Rectal smooth muscle tissue (tissue), 1 donor: ENCODE data around the gene MYRF.

ENCODE experiments used
- H3K27ac ChIP-seq: one replicate; pipeline ENCODE4 v1.7.0; 2013; ENCODE audit warnings: low read depth, low read length, inconsistent platforms
- H3K27me3 ChIP-seq: one replicate; pipeline ENCODE4 v1.7.0; 2013; ENCODE audit warnings: low read length; ENCODE audit not compliant: control insufficient read depth, insufficient read depth
- H3K36me3 ChIP-seq: one replicate; pipeline ENCODE4 v1.7.0; 2013; ENCODE audit warnings: low read length; ENCODE audit not compliant: control insufficient read depth, insufficient read depth
- H3K4me1 ChIP-seq: one replicate; pipeline ENCODE4 v1.7.0; 2013; ENCODE audit warnings: low read length; ENCODE audit not compliant: control insufficient read depth, insufficient read depth
- H3K4me3 ChIP-seq: one replicate; pipeline ENCODE4 v1.7.0; 2013; ENCODE audit warnings: low read length
- H3K9ac ChIP-seq: one replicate; pipeline ENCODE4 v1.7.0; 2013; ENCODE audit warnings: low read length

Gene MYRF

DNA sequence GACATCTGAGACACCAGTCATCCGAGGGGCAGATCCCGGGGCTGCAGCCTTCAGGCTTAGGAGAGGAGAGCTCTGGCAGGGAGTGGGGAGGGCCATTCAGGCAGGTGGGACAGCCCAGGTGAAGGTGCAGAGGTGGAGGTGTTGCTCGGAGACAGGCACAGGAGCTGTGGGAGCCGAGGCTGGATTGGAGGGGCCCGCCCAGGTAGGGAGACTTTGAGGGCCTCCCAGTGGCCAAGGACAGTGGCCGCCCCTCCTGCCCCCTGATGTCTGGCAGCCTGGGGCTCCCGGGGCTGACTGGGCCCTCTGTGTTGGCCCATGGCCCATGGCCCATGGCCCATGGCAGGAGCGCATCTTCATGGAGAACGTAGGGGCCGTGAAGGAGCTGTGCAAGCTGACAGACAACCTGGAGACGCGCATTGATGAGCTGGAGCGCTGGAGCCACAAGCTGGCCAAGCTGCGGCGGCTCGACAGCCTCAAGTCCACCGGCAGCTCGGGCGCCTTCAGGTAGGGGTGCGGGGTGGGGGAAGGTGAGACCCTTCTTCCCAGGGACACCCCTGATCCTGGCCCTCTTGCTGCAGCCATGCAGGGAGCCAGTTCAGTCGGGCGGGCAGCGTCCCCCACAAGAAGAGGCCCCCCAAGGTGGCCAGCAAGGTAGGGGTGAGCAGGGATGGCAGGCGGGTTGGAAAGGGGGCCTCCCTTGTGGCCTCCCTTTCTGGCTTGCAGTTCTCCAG, 26.6 kb downstream of the MYRF start:
- Histone ChIP-seq H3K4me1 (no peaks in the 10 kb centered on the region), H3K9ac (no peak overlapping the region), H3K36me3 (no peaks in the 10 kb centered on the region), H3K27me3 (peaks cover 3% of the 10 kb centered on the region), H3K27ac (no peak overlapping the region), H3K4me3 (no peak overlapping the region)

- H3K4me3 ChIP-seq, result no peak overlapping the region
- no peaks in the 10 kb centered on the region for H3K4me1 ChIP-seq
- peaks cover 3% of the 10 kb centered on the region for H3K27me3 ChIP-seq
- no peak overlapping the region for H3K27ac ChIP-seq
- no peaks in the 10 kb centered on the region for H3K36me3 ChIP-seq
- H3K9ac ChIP-seq, result no peak overlapping the region
Observed at GRCh38 chr11:61779666-61780525, 27.5 kb downstream of the MYRF start.

- H3K27me3 ChIP-seq, result peaks cover 3% of the 10 kb centered on the region
- no peaks in the 10 kb centered on the region for H3K4me1 ChIP-seq
- H3K9ac ChIP-seq, result no peak overlapping the region
- no peak overlapping the region for H3K4me3 ChIP-seq
- no peaks in the 10 kb centered on the region for H3K36me3 ChIP-seq
- no peak overlapping the region for H3K27ac ChIP-seq
Observed at GRCh38 chr11:61780581-61781162, 28.2 kb downstream of the MYRF start.

GRCh38 chr11:61781585-61781984, 29.1 kb downstream of the MYRF start:
- H3K9ac ChIP-seq, result no peak overlapping the region
- no peak overlapping the region for H3K4me3 ChIP-seq
- no peak overlapping the region for H3K27ac ChIP-seq
- H3K4me1 ChIP-seq, result no peaks in the 10 kb centered on the region
- H3K36me3 ChIP-seq, result peaks cover 3% of the 10 kb centered on the region
- peaks cover 3% of the 10 kb centered on the region for H3K27me3 ChIP-seq

- Histone ChIP-seq H3K27ac (no peak overlapping the region), H3K36me3 (peaks cover 9% of the 10 kb centered on the region), H3K4me1 (no peaks in the 10 kb centered on the region), H3K4me3 (no peak overlapping the region), H3K27me3 (peaks cover 3% of the 10 kb centered on the region), H3K9ac (no peak overlapping the region)
Observed at GRCh38 chr11:61782299-61782698, 29.9 kb downstream of the MYRF start.

GRCh38 chr11:61782841-61783240, 30.4 kb downstream of the MYRF start:
- peaks cover 3% of the 10 kb centered on the region for H3K27me3 ChIP-seq
- H3K4me3 ChIP-seq, result no peak overlapping the region
- no peak overlapping the region for H3K27ac ChIP-seq
- peaks cover 14% of the 10 kb centered on the region for H3K36me3 ChIP-seq
- no peaks in the 10 kb centered on the region for H3K4me1 ChIP-seq
- no peak overlapping the region for H3K9ac ChIP-seq

- peaks cover 21% of the 10 kb centered on the region for H3K36me3 ChIP-seq
- H3K27ac ChIP-seq, result no peak overlapping the region
- H3K27me3 ChIP-seq, result no peaks in the 10 kb centered on the region
- H3K4me1 ChIP-seq, result no peaks in the 10 kb centered on the region
- no peak overlapping the region for H3K9ac ChIP-seq
- no peak overlapping the region for H3K4me3 ChIP-seq
Observed at GRCh38 chr11:61783717-61784505, 31.5 kb downstream of the MYRF start.

DNA sequence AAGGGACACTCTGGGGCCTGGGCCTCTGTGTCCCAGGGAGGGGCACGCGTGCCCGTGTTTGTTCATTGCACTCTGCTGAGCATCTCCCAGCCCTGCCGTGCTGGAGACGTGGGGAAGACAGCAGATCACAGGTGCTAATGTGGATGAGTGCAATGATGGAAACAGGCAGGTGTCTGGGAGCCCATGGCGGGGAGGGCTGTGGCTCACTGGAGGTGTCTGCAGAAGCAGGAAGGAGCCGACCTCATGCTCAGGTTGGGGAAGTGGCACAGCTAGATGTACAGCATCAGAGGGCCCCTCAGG, 32.0 kb downstream of the MYRF start:
- Histone ChIP-seq H3K36me3 (peaks cover 25% of the 10 kb centered on the region), H3K9ac (no peak overlapping the region), H3K27ac (no peak overlapping the region)

GRCh38 chr11:61785837-61786402, 33.5 kb downstream of the MYRF start:
- no peaks in the 10 kb centered on the region for H3K27me3 ChIP-seq
- no peak overlapping the region for H3K4me3 ChIP-seq
- no peak overlapping the region for H3K27ac ChIP-seq
- H3K9ac ChIP-seq, result no peak overlapping the region
- no peaks in the 10 kb centered on the region for H3K4me1 ChIP-seq
- H3K36me3 ChIP-seq, result peaks cover 33% of the 10 kb centered on the region

More for the DNA sequence above, 32.0 kb downstream of the MYRF start:
- H3K4me3 ChIP-seq, result no peak overlapping the region
- H3K27me3 ChIP-seq, result no peaks in the 10 kb centered on the region
- H3K4me1 ChIP-seq, result no peaks in the 10 kb centered on the region

GRCh38 chr11:61787928-61788491, 35.6 kb downstream of the MYRF start:
- Histone ChIP-seq H3K4me1 (peaks cover under 1% of the 10 kb centered on the region), H3K9ac (no peak overlapping the region), H3K27me3 (no peaks in the 10 kb centered on the region), H3K4me3 (no peak overlapping the region), H3K36me3 (peaks cover 33% of the 10 kb centered on the region), H3K27ac (no peak overlapping the region)

DNA sequence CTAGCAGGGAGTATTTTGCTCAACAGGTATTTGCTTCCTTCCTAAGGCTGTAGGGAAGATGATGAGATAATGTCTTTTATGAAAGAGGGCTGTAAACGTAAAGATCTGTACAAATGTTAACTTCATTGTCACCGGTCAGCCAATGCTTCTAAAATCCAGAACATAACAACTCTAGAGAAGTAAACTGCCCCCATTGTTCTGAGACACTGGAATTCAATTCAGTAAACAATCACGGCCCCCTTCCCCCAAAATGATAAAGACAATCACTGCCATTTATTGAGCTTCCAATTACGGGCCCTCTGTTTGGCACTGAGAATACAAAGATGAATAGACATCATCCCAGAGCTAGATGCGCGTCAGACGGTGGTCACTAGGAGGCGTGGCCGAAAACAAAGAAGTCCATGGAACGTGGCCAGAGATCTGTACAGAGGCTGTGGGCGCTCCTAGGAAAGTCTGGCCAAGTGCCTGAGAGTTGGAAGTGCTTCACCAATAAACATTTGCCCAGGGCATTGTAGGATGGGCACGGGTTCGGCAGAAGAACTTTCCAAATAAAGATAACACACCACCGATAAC, 39.4 kb downstream of the MYRF start:
- peaks cover 5% of the 10 kb centered on the region for H3K4me1 ChIP-seq
- H3K4me3 ChIP-seq, result peak overlapping the region; percentile 90
- H3K27ac ChIP-seq, result peak overlapping the region; percentile 96
- no peaks in the 10 kb centered on the region for H3K27me3 ChIP-seq
- peak overlapping the region; percentile 87 for H3K9ac ChIP-seq
- peaks cover 29% of the 10 kb centered on the region for H3K36me3 ChIP-seq
